Nephron progenitor cell (in vitro differentiated cells): Measurements from ENCODE around the gene GNPAT.

Experiments used
- DNase-seq: peaks from one replicate; pipeline ENCODE4 v3.0.0; 2021
- H3K27ac Mint-ChIP-seq: 2 replicates; pipeline ENCODE4 v1.8.0; 2021; ENCODE audit warnings: mild to moderate bottlenecking, moderate library complexity, mixed read lengths
- H3K27me3 Mint-ChIP-seq: 2 replicates; pipeline ENCODE4 v1.8.0; 2021; ENCODE audit warnings: mild to moderate bottlenecking, low read depth, mixed read lengths; ENCODE audit not compliant: poor library complexity
- H3K36me3 Mint-ChIP-seq: 2 replicates; pipeline ENCODE4 v1.8.0; 2021; ENCODE audit warnings: low read depth, mixed read lengths
- H3K4me1 Mint-ChIP-seq: 2 replicates; pipeline ENCODE4 v1.8.0; 2021; ENCODE audit warnings: mixed read lengths
- H3K4me3 Mint-ChIP-seq: 2 replicates; pipeline ENCODE4 v1.8.0; 2021; ENCODE audit warnings: mild to moderate bottlenecking, moderate library complexity, mixed read lengths
- H3K9me3 Mint-ChIP-seq: 2 replicates; pipeline ENCODE4 v1.8.0; 2021; ENCODE audit warnings: mild to moderate bottlenecking, moderate library complexity, mixed read lengths
- CTCF ChIP-seq: fragments of 200-600 bp; sonication (generic); IDR thresholded peaks from 2 replicates; pipeline ENCODE4 v1.5.0; 2021; ENCODE audit warnings: antibody characterized with exemption

GNPAT gene

GRCh38 chr1:231313661-231314060 lies 72.6 kb downstream of the GNPAT start:
- Mint-ChIP-seq H3K4me1 (no peaks in the 10 kb centered on the region), H3K9me3 (no peaks in the 10 kb centered on the region), H3K27me3 (peaks cover 29% of the 10 kb centered on the region), H3K4me3 (no peak overlapping the region), H3K27ac (no peak overlapping the region), H3K36me3 (no peaks in the 10 kb centered on the region)
- no peak for DNase-seq
- TF ChIP-seq CTCF: no peak

- H3K9me3 Mint-ChIP-seq: no peaks in the 10 kb centered on the region
- peak; percentile 30 for TF ChIP-seq CTCF
- no peak overlapping the region for H3K27ac Mint-ChIP-seq
- H3K4me1 Mint-ChIP-seq: no peaks in the 10 kb centered on the region
- H3K27me3 Mint-ChIP-seq: peaks cover 29% of the 10 kb centered on the region
- no peaks in the 10 kb centered on the region for H3K36me3 Mint-ChIP-seq
- DNase-seq: peak; percentile 36
- no peak overlapping the region for H3K4me3 Mint-ChIP-seq
Observed at GRCh38 chr1:231315887-231316286, 74.9 kb downstream of the GNPAT start.

GRCh38 chr1:231317306-231318014 lies 76.4 kb downstream of the GNPAT start:
- DNase-seq: no peak
- peaks cover 21% of the 10 kb centered on the region for H3K27me3 Mint-ChIP-seq
- H3K4me3 Mint-ChIP-seq: no peak overlapping the region
- H3K27ac Mint-ChIP-seq: no peak overlapping the region
- no peak for TF ChIP-seq CTCF
- H3K9me3 Mint-ChIP-seq: no peaks in the 10 kb centered on the region
- H3K4me1 Mint-ChIP-seq: no peaks in the 10 kb centered on the region
- H3K36me3 Mint-ChIP-seq: no peaks in the 10 kb centered on the region

GRCh38 chr1:231318015-231318355 lies 77.0 kb downstream of the GNPAT start:
- Mint-ChIP-seq H3K4me3 (no peak overlapping the region), H3K4me1 (no peaks in the 10 kb centered on the region), H3K36me3 (no peaks in the 10 kb centered on the region), H3K27me3 (peaks cover 16% of the 10 kb centered on the region), H3K27ac (peak overlapping the region; percentile 58), H3K9me3 (no peaks in the 10 kb centered on the region)
- TF ChIP-seq CTCF: no peak
- no peak for DNase-seq

- no peak for TF ChIP-seq CTCF
- Mint-ChIP-seq H3K36me3 (no peaks in the 10 kb centered on the region), H3K27ac (peak overlapping the region; percentile 58), H3K4me3 (no peak overlapping the region), H3K4me1 (no peaks in the 10 kb centered on the region), H3K9me3 (no peaks in the 10 kb centered on the region), H3K27me3 (peaks cover 16% of the 10 kb centered on the region)
- no peak for DNase-seq
Observed at GRCh38 chr1:231318568-231318967, 77.6 kb downstream of the GNPAT start.

GRCh38 chr1:231319080-231319479 lies 78.1 kb downstream of the GNPAT start:
- no peaks in the 10 kb centered on the region for H3K4me1 Mint-ChIP-seq
- no peak overlapping the region for H3K4me3 Mint-ChIP-seq
- H3K9me3 Mint-ChIP-seq: no peaks in the 10 kb centered on the region
- DNase-seq: no peak
- TF ChIP-seq CTCF: no peak
- H3K27me3 Mint-ChIP-seq: peaks cover 15% of the 10 kb centered on the region
- H3K27ac Mint-ChIP-seq: no peak overlapping the region
- no peaks in the 10 kb centered on the region for H3K36me3 Mint-ChIP-seq
